MCF 10A (cell line): Measurements from ENCODE around the gene SEC22C. TPM values are rescaled to one million over a fixed set of nuclear protein-coding genes. Genes with fewer than 3 reads are reported as not detected.

Experiments used
- BruUV-seq: library from RNA; stranded (reverse); fragments of 400-500 nt; replicated peaks from 2 replicates; lab custom pipeline; 2021; lab: Mats Ljungman, UMichigan
- CTCF ChIA-PET: fragments of 300-600 bp; sonication (Branson Sonifier 250); formaldehyde crosslinking; extraction: SDS; loops from one replicate; lab custom pipeline; 2021; ENCODE audit warnings: antibody characterized with exemption, inconsistent platforms; lab: Yijun Ruan, JAX
- POLR2A ChIA-PET: fragments of 300-600, 350-650 bp; sonication (Branson Sonifier 250); formaldehyde crosslinking; extraction: SDS; loops from one replicate; lab custom pipeline; 2020; ENCODE audit warnings: antibody characterized with exemption, inconsistent platforms; lab: Yijun Ruan, JAX
- DNase-seq: peaks from one replicate; pipeline ENCODE4 v3.0.0-alpha.2; 2018; ENCODE audit not compliant: unreplicated experiment
- H3K27ac Mint-ChIP-seq: one replicate; pipeline ENCODE4 v1.8.0; 2022; ENCODE audit warnings: mild to moderate bottlenecking, low read depth, mixed read lengths; ENCODE audit not compliant: unreplicated experiment
- H3K27me3 Mint-ChIP-seq: one replicate; pipeline ENCODE4 v1.8.0; 2022; ENCODE audit warnings: mixed read lengths; ENCODE audit not compliant: insufficient read depth, unreplicated experiment
- H3K36me3 Mint-ChIP-seq: one replicate; pipeline ENCODE4 v1.8.0; 2022; ENCODE audit warnings: mild to moderate bottlenecking, moderate library complexity, mixed read lengths; ENCODE audit not compliant: insufficient read depth, unreplicated experiment
- H3K4me1 Mint-ChIP-seq: one replicate; pipeline ENCODE4 v1.8.0; 2022; ENCODE audit warnings: mixed read lengths; ENCODE audit not compliant: insufficient read depth, unreplicated experiment
- H3K4me3 Mint-ChIP-seq: one replicate; pipeline ENCODE4 v1.8.0; 2022; ENCODE audit warnings: mild to moderate bottlenecking, moderate library complexity, mixed read lengths; ENCODE audit not compliant: unreplicated experiment
- H3K9me3 Mint-ChIP-seq: one replicate; pipeline ENCODE4 v1.8.0; 2022; ENCODE audit warnings: mixed read lengths; ENCODE audit not compliant: unreplicated experiment
- intact Hi-C: fragments of 100-400 bp; cut with micrococcal nuclease; formaldehyde crosslinking; loops from 2 replicates; pipeline ENCODE4 v1.14.1; 2022
- total RNA-seq: library from RNA; stranded (reverse); gene quantifications from 2 replicates; pipeline ENCODE4 v1.2.3, GENCODE V29; 2022
- TF ChIP-seq, protein P1 (sequence below): fragments of 200-600 bp; IDR thresholded peaks from one replicate; pipeline ENCODE4 v1.8.0; 2022; ENCODE audit warnings: antibody characterized with exemption, mild to moderate bottlenecking; ENCODE audit not compliant: unreplicated experiment

The SEC22C gene
- total RNA-seq, 1 experiment from 2014 or later = 55.7 TPM

DNA sequence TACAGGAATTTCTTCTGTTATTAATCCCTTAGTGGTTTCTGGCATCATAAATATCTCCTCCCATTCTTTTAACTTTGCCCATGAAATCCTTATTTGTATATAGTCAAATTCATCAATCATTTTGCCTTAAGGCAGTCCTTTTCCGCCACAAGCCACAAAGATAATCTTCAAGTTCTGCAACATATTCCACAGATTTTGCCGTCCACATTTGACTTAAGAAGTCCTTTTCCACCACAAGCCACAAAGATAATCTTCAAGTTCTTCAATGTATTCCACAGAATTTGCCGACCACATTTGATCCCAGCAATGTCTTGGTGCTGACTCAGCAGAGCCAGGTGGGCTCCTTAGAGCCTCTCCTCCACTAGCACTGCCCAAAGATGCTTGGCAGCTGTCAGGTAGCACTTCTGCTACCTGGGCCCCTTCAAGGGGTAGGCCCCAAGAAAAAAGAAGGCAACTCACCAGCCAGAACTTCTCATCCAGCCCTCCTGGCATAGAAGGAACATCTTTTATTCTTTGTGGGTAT, 35.0 kb downstream of the SEC22C start:
- CTCF ChIA-PET = interaction anchor here (0.6 to 6.2 kb wide), 41 partner anchors 9 to 1743 kb away, joined by 3 to 51 read pairs (median 4); partner anchors contain the start of gene VIPR1
- intact Hi-C loops = loop anchor here (1.0 to 5.0 kb wide), 4 partner anchors 46 to 336 kb away; no protein-coding TSS in a partner anchor

DNA sequence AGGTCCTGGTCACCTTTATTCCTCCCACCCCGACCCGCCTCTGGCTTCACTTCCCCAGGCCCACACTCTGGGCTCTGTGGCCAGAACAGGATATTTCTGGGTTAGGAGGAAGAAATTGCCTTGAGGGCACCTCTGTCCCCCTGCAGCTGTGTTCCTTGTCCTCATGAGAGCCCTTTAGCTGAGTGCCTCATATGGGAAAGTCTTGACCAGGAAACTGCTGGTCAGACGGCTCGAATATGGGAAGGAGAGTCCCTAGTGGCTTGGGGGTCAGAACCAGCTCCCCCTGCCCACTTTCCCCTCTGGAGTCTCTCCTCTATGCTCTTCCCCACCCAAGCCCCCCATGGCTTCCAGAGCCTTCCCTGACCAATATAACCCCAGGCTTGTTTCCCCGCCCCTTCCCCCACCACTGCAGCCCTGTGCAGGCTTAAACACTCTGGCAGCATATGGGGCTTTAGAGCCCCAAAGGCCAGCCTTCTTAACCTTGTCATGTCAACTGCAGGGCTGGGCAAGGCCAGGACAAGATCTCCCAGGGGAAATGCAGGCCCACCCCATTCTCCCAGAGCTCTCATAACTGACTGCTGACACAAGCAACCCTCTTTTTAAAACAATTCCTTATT, 36.4 kb downstream of the SEC22C start:
- intact Hi-C loops = loop anchor here (5.0 kb wide), 1 partner anchor 337 kb away; no protein-coding TSS in a partner anchor
- Mint-ChIP-seq H3K4me1 (no peaks in the 10 kb centered on the region), H3K9me3 (no peaks in the 10 kb centered on the region), H3K4me3 (no peak overlapping the region), H3K27ac (no peak overlapping the region), H3K27me3 (no peaks in the 10 kb centered on the region), H3K36me3 (peaks cover 27% of the 10 kb centered on the region)
- POLR2A ChIA-PET = no interaction called here
- TF ChIP-seq, protein P1, sequence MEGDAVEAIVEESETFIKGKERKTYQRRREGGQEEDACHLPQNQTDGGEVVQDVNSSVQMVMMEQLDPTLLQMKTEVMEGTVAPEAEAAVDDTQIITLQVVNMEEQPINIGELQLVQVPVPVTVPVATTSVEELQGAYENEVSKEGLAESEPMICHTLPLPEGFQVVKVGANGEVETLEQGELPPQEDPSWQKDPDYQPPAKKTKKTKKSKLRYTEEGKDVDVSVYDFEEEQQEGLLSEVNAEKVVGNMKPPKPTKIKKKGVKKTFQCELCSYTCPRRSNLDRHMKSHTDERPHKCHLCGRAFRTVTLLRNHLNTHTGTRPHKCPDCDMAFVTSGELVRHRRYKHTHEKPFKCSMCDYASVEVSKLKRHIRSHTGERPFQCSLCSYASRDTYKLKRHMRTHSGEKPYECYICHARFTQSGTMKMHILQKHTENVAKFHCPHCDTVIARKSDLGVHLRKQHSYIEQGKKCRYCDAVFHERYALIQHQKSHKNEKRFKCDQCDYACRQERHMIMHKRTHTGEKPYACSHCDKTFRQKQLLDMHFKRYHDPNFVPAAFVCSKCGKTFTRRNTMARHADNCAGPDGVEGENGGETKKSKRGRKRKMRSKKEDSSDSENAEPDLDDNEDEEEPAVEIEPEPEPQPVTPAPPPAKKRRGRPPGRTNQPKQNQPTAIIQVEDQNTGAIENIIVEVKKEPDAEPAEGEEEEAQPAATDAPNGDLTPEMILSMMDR = no peak
- BruUV-seq = no TSS peak
- no peak for DNase-seq
- CTCF ChIA-PET = interaction anchor here (0.6 to 6.2 kb wide), 12 partner anchors 9 to 316 kb away, joined by 3 to 51 read pairs (median 4); no protein-coding TSS in a partner anchor

More for the DNA sequence above, 35.0 kb downstream of the SEC22C start:
- DNase-seq = no peak
- no peaks in the 10 kb centered on the region for H3K4me1 Mint-ChIP-seq
- no peaks in the 10 kb centered on the region for H3K9me3 Mint-ChIP-seq
- H3K36me3 Mint-ChIP-seq = peaks cover 37% of the 10 kb centered on the region
- no TSS peak for BruUV-seq
- no peak overlapping the region for H3K4me3 Mint-ChIP-seq
- TF ChIP-seq, protein P1 = no peak
- H3K27me3 Mint-ChIP-seq = no peaks in the 10 kb centered on the region
- POLR2A ChIA-PET = interaction anchor here (0.7 to 1.5 kb wide), 3 partner anchors 44 to 180 kb away, joined by 3 read pairs; partner anchors contain the start of gene VIPR1
- H3K27ac Mint-ChIP-seq = no peak overlapping the region

DNA sequence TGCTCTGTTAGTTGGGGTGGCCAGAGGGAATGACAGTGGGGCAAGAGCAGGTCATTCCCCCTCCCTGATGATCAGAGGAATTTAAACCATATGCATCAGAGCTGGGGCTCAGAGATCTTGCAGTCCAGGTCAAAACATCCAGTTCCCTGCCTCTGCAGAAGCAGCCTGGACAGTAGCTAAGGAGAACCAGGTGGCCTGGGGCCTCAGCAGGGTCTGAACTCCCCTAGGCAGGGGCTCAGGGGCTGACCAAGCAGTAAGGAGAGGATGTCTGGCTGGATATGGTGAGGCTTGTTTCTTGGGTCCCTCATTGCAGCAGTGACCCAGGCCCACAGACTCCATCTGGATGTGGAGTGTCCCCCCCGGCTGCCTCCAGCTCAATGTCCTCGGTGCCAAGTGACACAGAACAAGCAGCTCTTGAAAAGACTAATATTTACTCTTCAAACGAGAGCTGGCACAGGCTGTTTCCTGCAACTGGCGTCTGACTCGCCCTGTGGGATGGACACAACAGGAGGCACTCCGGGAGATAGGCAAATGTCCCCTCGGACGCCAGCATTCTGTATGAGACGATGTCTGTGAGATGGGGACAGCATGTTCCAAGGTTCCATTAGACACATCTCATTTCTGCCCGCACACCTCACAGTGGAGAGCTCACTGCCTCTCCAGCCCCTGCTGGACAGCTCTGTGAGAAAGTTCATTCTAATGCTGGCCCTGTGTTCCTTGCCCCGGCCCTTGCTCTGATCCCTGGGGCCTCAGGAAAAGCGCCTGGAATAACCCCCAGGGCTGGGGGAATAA, 37.1 kb downstream of the SEC22C start:
- no peaks in the 10 kb centered on the region for H3K9me3 Mint-ChIP-seq
- POLR2A ChIA-PET = interaction anchor here (0.7 kb wide), 1 partner anchor 106 kb away, joined by 3 read pairs; no protein-coding TSS in a partner anchor

More for the DNA sequence above, 37.1 kb downstream of the SEC22C start:
- CTCF ChIA-PET = interaction anchor here (0.6 to 6.2 kb wide), 11 partner anchors 8 to 867 kb away, joined by 3 to 51 read pairs (median 4); no protein-coding TSS in a partner anchor
- no peaks in the 10 kb centered on the region for H3K4me1 Mint-ChIP-seq
- H3K36me3 Mint-ChIP-seq = peaks cover 20% of the 10 kb centered on the region
- no TSS peak for BruUV-seq
- H3K27ac Mint-ChIP-seq = no peak overlapping the region
- intact Hi-C loops = loop anchor here (5.0 kb wide), 1 partner anchor 338 kb away; no protein-coding TSS in a partner anchor
- DNase-seq = peak; percentile 7
- no peak overlapping the region for H3K4me3 Mint-ChIP-seq
- TF ChIP-seq, protein P1 = no peak
- no peaks in the 10 kb centered on the region for H3K27me3 Mint-ChIP-seq
